ENCODE data around the gene S100A10.
A peak's percentile ranks its signal among the peaks of the same experiment; 100 is the strongest.

S100A10 gene

GRCh38 chr1:152013664-152014237 is 20.1 kb upstream of the S100A10 start:
- DNase-seq (ENCODE audit: low spot score): peak; percentile 51

GRCh38 chr1:152009691-152010090 is 16.0 kb upstream of the S100A10 start:
- no peak for DNase-seq (ENCODE audit: low spot score)

DNA sequence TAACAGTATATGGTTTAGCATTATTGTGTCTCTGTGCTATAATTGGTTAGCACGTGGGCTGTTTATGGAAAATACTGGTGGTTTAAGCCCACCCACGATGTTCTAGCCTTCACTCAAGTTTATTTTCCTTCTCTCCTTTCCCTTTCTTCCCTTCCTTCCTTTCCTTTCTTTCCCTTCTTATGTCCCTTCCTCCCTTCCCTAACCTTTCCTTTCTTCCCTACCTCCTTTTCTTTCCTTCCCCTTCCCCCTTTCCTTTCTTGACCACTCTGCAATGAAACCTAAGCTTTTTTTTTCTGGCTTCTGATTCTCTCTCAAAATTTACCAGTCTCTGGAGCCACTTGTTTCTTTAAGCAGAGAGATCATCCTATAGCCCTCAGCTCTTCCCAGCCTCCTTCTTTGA is 13.4 kb upstream of the S100A10 start:
- no peak for DNase-seq (ENCODE audit: low spot score)

GRCh38 chr1:152005360-152005912 is 11.8 kb upstream of the S100A10 start:
- DNase-seq (ENCODE audit: low spot score): no peak

GRCh38 chr1:152003846-152004442 is 10.3 kb upstream of the S100A10 start:
- DNase-seq (ENCODE audit: low spot score): no peak

- no peak for DNase-seq (ENCODE audit: low spot score)
Measured at GRCh38 chr1:152002960-152003359, 9.3 kb upstream of the S100A10 start.

DNA sequence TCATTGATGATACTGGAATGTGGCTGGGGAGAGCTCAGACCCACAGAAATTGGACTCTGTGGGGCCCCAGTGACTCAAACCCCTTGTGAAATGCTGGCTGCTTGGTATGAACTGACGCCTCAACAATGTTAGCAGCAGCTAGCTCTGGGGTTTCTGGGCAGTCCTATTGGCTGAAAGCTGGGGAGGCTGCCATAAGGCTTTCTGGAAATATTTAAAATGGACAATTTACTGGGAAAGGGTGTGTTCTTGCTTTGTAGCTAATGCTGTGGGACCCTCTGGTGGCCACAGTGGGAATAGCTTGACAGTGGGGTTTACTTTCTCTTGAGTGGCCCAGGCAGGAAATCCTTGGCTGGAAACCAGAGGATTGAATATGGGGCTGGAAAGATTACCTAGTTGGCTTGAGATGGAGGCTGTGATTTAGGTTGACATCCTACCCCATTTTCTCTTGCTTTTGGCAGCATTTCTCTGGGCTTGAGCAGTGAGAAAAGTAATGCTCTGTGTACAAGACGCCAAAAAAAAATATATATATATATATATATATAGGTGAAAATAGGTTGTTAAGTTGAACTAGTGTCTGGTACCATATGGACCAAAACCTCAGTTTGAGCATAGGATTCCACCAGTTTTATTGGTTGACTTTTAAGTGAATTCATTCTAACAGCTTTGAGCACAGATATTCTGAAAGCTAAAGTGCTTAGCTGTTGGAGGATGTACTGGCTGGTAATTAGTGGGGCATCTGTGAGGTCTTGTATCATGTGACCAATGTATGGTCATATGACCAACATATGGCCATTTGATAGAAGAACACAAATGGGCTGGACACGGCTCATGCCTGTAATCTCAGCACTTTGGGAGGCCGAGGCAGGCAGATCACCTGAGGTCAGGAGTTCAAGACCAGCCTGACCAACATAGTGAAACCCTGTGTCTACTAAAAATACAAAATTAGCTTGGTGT is 8.2 kb upstream of the S100A10 start:
- DNase-seq (ENCODE audit: low spot score): peak; percentile 82

DNA sequence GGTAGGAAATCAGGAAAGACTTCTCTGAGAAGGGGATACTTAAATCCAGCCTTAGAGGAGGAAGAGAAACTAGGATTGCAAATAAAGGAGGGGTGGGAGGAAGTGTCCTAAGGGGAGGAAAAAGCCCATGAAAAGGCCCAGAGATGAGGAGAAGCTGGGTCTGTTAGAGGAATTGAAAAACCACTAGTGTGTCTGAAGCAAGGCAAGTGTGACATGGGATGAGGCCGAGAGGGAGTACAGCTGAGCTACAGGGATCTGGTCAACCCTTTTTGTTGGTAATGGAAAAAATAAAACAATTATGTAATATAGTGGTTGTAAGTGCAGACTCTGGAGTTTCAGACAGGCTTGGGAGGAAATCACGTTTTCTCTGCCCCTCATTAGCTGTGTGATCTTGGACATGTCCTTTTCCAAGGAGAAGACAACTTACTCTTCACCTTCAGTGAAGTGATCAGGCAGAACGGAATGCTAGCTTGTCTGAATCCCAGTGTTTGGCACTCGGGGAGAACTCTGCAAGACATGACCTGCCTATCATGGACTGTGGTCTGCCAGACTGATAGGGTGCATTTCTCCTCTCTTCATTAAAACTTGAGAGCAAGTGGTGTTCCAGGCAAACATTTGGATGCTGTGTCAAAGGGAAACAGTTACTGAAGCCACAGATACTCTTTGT is 7.4 kb upstream of the S100A10 start:
- no peak for DNase-seq (ENCODE audit: low spot score)

- DNase-seq (ENCODE audit: low spot score): no peak
Measured at GRCh38 chr1:151998611-151999362, 5.1 kb upstream of the S100A10 start.

DNA sequence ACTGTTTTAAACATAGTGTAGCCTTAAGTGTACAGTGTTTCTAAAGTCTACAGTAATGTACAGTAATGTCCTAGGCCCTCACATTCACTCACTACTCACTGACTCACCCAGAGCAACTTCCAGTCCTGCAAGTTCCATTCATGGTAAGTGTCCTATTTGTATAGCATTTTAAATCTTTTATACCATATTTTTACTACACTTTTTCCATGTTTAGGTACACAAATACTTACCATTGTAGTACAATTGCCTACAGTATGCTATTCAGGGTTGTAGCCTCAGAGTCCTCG is 3.6 kb upstream of the S100A10 start:
- DNase-seq (ENCODE audit: low spot score): no peak

DNA sequence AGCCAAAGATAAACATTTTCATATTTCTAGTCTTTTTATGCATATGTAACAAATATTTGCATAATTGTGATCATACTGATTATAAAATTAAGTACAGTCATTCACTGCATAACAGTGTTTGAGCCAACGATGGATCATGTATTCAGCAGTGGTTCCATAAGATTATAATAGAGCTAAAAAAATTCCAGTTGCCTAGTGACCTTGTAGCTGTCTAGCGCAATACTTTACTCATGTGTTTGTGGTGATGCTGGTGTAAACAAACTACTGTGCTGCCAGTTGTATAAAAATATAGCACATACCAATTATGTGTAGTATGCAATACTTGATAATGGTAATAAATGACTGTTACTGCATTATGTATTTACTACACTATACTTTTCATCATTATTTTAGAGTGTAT is 2.1 kb upstream of the S100A10 start:
- DNase-seq (ENCODE audit: low spot score): no peak

DNA sequence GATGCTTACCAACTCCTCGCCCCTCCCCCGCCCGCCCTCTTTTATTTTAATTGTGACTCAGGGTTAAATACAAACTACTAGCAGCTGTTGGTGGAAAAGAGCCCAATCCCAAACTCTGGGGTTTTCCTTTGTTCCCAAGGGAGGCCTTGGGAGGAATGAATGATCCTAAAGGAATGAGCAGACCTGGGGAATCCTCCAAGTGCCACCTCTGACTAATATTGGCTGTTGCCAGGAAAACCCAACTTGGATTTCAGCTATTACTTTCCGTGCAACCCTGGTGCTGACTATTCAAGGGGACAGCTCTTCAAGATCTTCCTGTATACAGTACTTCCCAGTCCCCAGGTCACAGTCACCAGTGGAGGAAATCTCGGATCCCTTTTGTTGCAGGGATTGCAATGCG is 1.3 kb upstream of the S100A10 start:
- DNase-seq (ENCODE audit: low spot score): peak; percentile 76

DNA sequence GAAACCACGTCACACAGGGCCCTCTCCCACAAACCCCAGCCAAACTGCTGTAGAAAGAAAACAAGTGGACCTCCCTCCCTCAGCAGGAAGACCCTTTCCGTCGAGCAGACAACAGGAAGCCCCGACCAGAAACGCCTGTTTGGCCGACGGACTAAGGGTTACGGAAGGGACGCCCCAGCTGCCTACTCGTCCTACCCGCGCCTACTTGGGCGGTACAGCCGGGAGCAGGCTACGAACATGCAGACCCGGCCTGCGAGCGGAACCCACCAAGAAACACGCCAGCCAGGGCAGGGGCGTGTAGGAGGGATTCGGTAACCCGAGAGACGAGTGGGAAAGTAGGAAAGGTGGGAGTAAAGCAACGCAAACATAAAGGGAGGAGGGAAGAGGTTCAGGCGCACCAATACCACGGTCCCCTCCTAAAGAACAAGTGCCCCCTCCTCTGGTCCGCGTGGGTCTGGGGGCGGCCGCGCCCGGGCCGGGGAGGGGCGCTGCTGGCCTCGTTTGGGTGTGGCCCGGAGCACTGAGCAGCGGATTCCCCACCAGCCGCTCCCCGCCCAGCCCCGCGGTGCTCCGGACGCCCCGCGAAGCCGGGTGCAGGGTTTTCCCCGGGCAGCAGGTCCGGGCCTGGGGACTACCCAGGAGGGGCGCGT is 450 bp downstream of the S100A10 start:
- DNase-seq (ENCODE audit: low spot score): peak; percentile 39

DNA sequence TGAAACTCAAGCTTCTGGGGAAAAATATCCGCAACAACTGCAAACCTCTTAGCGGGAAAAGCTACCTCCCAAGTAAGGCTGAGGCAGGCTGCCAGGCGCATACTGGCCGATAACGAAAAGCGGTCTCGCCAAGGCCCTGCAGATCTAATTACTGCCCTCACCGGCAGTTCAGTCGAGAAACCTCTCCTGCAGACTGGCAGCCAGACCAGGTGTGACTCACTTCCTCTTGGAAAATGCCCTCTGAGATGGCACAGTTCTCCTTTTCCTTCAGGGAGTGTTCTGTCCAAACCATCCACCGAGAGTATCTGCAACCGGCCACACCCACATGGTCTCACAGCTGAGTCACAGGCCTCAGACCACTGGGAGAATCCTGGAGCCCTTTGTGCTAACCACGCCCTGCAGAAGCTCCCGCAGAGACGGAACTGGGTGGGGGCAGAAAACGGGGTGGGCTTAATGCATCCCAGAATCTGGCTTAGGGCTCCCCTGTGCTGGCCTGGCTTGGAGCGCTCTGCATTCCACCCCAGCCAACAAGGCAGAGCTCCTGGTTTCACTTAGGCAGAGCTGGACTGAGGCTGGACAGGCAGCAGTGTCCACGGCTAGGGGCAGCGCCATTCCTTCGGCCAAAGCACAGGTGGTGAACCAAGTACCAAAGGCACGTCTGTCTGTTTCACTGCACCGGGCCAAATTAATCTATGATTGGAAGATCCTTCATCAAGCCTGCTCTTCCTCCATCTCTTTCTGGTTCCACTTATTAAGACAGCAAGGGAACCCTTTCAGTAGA is 1.2 kb downstream of the S100A10 start:
- peak; percentile 95 for DNase-seq (ENCODE audit: low spot score)

DNA sequence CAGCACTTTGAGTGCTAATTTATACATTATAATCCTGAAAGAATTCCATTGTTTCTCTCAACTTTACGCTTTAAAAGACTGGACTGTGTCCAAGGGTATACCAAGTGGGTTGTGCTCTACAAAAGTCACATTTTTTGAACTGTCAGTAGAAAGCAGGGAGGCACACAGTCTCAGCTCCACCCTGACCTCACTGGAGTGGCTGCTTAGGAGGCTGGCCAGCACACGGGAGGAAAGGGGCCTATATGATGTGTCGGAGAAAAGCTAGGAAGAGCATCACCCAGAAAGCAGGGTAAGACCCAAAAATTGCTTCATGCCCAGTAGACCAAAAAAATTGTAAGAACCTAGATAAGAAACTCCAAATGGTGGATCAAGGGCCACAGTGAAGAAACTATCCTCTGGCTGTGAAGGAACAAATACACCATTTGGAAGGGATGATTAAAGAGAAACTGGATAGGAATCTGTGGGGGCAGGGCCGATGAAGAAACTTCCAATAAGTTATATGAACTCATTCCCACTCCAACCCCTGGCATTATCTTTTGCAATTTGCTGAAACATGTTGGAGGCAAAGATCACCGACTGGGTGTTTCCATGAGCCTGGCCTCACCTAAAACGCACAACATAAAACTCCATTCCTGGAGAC is 1.9 kb downstream of the S100A10 start:
- no peak for DNase-seq (ENCODE audit: low spot score)

GRCh38 chr1:151990856-151991198 is 2.8 kb downstream of the S100A10 start:
- no peak for DNase-seq (ENCODE audit: low spot score)

- no peak for DNase-seq (ENCODE audit: low spot score)
Measured at GRCh38 chr1:151990058-151990855, 3.4 kb downstream of the S100A10 start.

DNA sequence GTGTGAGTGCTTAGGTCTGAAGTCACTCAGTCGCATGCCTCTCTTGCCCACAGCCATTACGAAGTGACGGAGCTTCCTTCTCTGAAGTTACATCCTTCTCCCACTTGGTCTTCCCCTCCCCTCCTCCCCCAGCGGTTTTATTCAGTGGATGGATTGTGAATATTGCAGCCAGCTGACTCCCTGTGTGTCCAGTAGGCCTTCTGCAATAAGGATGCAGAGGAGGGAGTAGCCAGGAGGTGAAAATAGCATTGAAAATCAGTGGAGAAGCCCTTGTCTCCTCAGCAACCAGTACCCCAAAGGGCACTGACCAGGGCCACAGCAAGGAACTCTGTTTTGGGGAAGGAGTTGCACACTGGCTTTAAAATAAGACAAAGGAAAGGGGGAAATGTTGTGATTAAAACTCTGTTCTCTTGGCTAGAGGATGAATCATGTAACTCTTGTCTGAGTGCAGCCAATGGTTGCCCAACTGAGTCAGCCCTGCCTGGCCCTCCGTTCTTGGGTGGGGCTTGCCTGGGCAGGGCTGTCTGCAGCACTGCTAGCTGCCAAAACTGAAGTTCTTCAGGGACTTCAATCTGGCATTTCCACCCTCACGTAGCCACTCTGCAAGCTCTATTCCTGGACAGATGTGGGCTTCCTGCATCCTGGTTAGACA is 4.3 kb downstream of the S100A10 start:
- peak; percentile 78 for DNase-seq (ENCODE audit: low spot score)

Data from RKO (cell line).